ENCODE data around the gene RGS7BP.

Gene RGS7BP

DNA sequence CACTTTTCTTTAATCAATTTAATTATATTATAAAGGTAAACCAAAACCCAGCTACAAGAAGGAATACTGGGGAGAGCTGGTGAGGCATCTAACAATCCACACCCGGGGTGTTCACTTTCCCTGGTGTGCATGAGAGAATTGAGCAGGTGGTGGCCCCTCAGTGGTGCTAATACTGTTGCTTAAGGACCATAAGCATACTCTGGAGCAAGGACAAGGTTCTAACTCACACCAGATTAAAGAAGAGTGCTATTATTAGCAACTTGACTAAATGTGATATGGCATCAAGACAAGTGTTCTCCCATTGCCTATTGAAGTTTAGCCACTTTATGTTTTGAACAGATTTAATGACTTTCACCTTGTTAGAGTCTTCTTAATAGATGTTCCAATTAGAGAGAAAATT lies 8.8 kb downstream of the RGS7BP start:
- no peak for DNase-seq (ENCODE audit: low read depth in 1 of 2, low spot score in 1 of 2)
- TF ChIP-seq POLR2AphosphoS5 (IDR thresholded peaks at IDR 0.05; ENCODE audit: low read depth) = no peak
- TF ChIP-seq, protein P1, sequence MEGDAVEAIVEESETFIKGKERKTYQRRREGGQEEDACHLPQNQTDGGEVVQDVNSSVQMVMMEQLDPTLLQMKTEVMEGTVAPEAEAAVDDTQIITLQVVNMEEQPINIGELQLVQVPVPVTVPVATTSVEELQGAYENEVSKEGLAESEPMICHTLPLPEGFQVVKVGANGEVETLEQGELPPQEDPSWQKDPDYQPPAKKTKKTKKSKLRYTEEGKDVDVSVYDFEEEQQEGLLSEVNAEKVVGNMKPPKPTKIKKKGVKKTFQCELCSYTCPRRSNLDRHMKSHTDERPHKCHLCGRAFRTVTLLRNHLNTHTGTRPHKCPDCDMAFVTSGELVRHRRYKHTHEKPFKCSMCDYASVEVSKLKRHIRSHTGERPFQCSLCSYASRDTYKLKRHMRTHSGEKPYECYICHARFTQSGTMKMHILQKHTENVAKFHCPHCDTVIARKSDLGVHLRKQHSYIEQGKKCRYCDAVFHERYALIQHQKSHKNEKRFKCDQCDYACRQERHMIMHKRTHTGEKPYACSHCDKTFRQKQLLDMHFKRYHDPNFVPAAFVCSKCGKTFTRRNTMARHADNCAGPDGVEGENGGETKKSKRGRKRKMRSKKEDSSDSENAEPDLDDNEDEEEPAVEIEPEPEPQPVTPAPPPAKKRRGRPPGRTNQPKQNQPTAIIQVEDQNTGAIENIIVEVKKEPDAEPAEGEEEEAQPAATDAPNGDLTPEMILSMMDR (IDR thresholded peaks at IDR 0.05; ENCODE audit: insufficient read depth, low read length) = no peak
- no peak for TF ChIP-seq GABPA (IDR thresholded peaks at IDR 0.05; ENCODE audit: low read depth)
- TF ChIP-seq, protein P2, sequence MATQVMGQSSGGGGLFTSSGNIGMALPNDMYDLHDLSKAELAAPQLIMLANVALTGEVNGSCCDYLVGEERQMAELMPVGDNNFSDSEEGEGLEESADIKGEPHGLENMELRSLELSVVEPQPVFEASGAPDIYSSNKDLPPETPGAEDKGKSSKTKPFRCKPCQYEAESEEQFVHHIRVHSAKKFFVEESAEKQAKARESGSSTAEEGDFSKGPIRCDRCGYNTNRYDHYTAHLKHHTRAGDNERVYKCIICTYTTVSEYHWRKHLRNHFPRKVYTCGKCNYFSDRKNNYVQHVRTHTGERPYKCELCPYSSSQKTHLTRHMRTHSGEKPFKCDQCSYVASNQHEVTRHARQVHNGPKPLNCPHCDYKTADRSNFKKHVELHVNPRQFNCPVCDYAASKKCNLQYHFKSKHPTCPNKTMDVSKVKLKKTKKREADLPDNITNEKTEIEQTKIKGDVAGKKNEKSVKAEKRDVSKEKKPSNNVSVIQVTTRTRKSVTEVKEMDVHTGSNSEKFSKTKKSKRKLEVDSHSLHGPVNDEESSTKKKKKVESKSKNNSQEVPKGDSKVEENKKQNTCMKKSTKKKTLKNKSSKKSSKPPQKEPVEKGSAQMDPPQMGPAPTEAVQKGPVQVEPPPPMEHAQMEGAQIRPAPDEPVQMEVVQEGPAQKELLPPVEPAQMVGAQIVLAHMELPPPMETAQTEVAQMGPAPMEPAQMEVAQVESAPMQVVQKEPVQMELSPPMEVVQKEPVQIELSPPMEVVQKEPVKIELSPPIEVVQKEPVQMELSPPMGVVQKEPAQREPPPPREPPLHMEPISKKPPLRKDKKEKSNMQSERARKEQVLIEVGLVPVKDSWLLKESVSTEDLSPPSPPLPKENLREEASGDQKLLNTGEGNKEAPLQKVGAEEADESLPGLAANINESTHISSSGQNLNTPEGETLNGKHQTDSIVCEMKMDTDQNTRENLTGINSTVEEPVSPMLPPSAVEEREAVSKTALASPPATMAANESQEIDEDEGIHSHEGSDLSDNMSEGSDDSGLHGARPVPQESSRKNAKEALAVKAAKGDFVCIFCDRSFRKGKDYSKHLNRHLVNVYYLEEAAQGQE (IDR thresholded peaks at IDR 0.05; ENCODE audit: insufficient replicate concordance, low read depth) = no peak
- TF ChIP-seq SPI1 (IDR thresholded peaks at IDR 0.05; ENCODE audit: borderline replicate concordance, low read depth) = no peak
- Histone ChIP-seq H3K27ac (replicated peaks) (no peak overlapping the region), H3K27me3 (ENCODE audit: insufficient read depth, poor library complexity, severe bottlenecking) (no peaks in the 10 kb centered on the region), H3K4me3 (replicated peaks; ENCODE audit: insufficient read depth, low read length) (no peak overlapping the region)

DNA sequence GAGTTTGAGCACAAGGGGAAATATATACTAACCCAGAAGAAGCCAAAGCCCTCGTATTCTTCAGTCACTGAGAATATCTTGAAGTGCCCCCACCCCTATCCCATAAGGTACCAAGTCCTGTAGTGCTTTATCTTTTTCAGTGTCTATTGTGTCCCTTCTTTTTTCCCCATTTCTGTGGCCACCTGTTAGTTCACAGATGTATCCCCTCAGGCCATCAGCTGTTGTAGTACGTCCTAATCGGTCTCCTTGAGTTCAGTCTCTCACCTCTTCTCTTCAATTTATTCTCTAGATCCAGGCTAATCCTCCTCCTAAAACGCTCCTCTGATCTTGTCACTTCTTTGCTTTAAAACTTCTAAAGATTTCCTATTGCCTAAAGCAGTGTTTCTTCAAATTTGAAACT lies 10.4 kb downstream of the RGS7BP start:
- Histone ChIP-seq H3K4me3 (replicated peaks; ENCODE audit: insufficient read depth, low read length) (no peak overlapping the region), H3K27ac (replicated peaks) (no peak overlapping the region), H3K27me3 (ENCODE audit: insufficient read depth, poor library complexity, severe bottlenecking) (no peaks in the 10 kb centered on the region)
- TF ChIP-seq, protein P1 (IDR thresholded peaks at IDR 0.05; ENCODE audit: insufficient read depth, low read length) = no peak
- TF ChIP-seq POLR2AphosphoS5 (IDR thresholded peaks at IDR 0.05; ENCODE audit: low read depth) = no peak
- TF ChIP-seq, protein P2 (IDR thresholded peaks at IDR 0.05; ENCODE audit: insufficient replicate concordance, low read depth) = no peak
- TF ChIP-seq SPI1 (IDR thresholded peaks at IDR 0.05; ENCODE audit: borderline replicate concordance, low read depth) = no peak
- no peak for TF ChIP-seq GABPA (IDR thresholded peaks at IDR 0.05; ENCODE audit: low read depth)
- DNase-seq (ENCODE audit: low read depth in 1 of 2, low spot score in 1 of 2) = no peak

GRCh38 chr5:64518793-64519192 lies 13.0 kb downstream of the RGS7BP start:
- H3K4me3 ChIP-seq (replicated peaks; ENCODE audit: insufficient read depth, low read length) = no peak overlapping the region
- DNase-seq (ENCODE audit: low read depth in 1 of 2, low spot score in 1 of 2) = no peak
- H3K27ac ChIP-seq (replicated peaks) = no peak overlapping the region
- TF ChIP-seq, protein P2 (IDR thresholded peaks at IDR 0.05; ENCODE audit: insufficient replicate concordance, low read depth) = no peak
- no peak for TF ChIP-seq SPI1 (IDR thresholded peaks at IDR 0.05; ENCODE audit: borderline replicate concordance, low read depth)
- TF ChIP-seq POLR2AphosphoS5 (IDR thresholded peaks at IDR 0.05; ENCODE audit: low read depth) = no peak
- TF ChIP-seq, protein P1 (IDR thresholded peaks at IDR 0.05; ENCODE audit: insufficient read depth, low read length) = no peak
- no peak for TF ChIP-seq GABPA (IDR thresholded peaks at IDR 0.05; ENCODE audit: low read depth)
- H3K27me3 ChIP-seq (ENCODE audit: insufficient read depth, poor library complexity, severe bottlenecking) = no peaks in the 10 kb centered on the region
